GM18909 (cell line): ENCODE results near the gene PRPH.

Experiments used
- ATAC-seq: cut with Tn5 transposase; IDR thresholded peaks from one replicate; pipeline ENCODE4 v1.9.1; 2021; ENCODE audit warnings: mild to moderate bottlenecking; ENCODE audit not compliant: unreplicated experiment, poor library complexity

PRPH gene

GRCh38 chr12:49342914-49343731, 48.2 kb downstream of the PRPH start:
- ATAC-seq: no peak

GRCh38 chr12:49344486-49345050, 49.6 kb downstream of the PRPH start:
- no peak for ATAC-seq

GRCh38 chr12:49345051-49345824, 50.3 kb downstream of the PRPH start:
- no peak for ATAC-seq

GRCh38 chr12:49345825-49346658, 51.1 kb downstream of the PRPH start:
- ATAC-seq: no peak

GRCh38 chr12:49346659-49347310, 51.8 kb downstream of the PRPH start, which contains the start of gene DNAJC22:
Gene DNAJC22, plus strand, starts transcription at chr12:49346888. Its CDS starts 1,985 bp downstream, at chr12:49348873.
- ATAC-seq: no peak

- ATAC-seq: peak; percentile 42
These were observed 52.6 kb downstream of the PRPH start for GRCh38 chr12:49347311-49348193.
